GM10266 (cell line): ENCODE results near the gene ZNF773.

Experiments
- DNase-seq: peaks from one replicate; pipeline ENCODE4 v3.0.0; 2012; ENCODE audit errors: extremely low spot score
- CTCF ChIP-seq: IDR thresholded peaks from 2 replicates; pipeline ENCODE4 v1.5.1; 2012; ENCODE audit warnings: mild to moderate bottlenecking, low read depth; ENCODE audit not compliant: control insufficient read depth, insufficient read depth; ENCODE audit errors: missing control alignments

Gene ZNF773

DNA sequence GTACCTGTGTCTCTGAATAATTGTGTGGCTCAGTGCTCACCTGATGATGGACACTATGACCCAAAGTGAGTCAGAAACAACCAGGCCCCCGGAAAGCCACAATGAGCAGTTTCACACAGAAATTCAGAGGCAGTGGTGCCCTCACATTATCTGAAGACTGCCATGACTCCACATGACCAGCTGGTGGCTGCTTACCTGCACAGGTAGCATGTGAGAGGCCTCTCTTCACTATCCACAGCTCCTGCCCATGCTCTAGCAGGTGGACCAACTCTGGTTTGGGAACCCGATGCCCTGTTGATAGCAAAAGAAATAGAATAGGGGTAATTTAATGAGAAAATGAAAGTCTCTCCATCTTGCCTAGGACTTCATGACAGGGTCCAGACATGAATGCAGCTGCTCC is 52.7 kb downstream of the ZNF773 start:
- DNase-seq = no peak
- no peak for TF ChIP-seq CTCF

- no peak for DNase-seq
- no peak for TF ChIP-seq CTCF
Measured at GRCh38 chr19:57557659-57558058, 57.9 kb downstream of the ZNF773 start.
